DOHH2 (cell line): Measurements from ENCODE around the gene PLCL1.

Source experiments
- CTCF ChIP-seq: fragments of 200-600 bp; sonication (generic); IDR thresholded peaks from one replicate; pipeline ENCODE4 v1.5.1; 2014; ENCODE audit warnings: antibody characterized with exemption, mild to moderate bottlenecking, low read depth, low read length; ENCODE audit not compliant: poor library complexity, severe bottlenecking
- EZH2phosphoT487 ChIP-seq: fragments of 200-600 bp; sonication (generic); IDR thresholded peaks from 2 replicates; pipeline ENCODE4 v1.6.1; 2017; ENCODE audit warnings: borderline replicate concordance, mild to moderate bottlenecking, antibody characterized with exemption, low read length, moderate library complexity, mixed read lengths

- no peak for TF ChIP-seq CTCF
- TF ChIP-seq EZH2phosphoT487: no peak
These were observed 120.1 kb downstream of the PLCL1 start for GRCh38 chr2:197924483-197924882.
